ENCODE data around the gene PRR15L.
"Not testable (repeated sequence)": the region's sequence is repeated elsewhere in the genome, so short reads cannot be mapped to it uniquely, and the experiment has no call there.

PRR15L gene

DNA sequence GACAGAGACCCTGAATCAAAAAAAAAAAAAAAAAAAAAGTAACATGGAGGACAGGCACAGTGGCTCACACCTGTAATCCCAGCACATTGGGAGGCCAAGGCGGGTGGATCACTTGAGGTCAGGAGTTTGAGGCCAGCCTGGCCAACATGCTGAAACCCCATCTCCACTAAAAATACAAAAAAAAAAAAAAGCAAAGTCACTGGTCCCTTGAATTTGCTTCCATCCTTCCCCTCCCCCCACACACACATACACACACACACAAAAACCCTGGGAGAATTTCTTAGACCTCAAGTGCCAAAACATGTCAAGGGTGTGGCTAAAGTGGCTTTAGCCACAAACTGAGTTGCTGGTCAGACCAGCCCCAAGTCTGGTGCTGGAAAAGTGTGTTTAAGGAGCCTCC, 30.8 kb upstream of the PRR15L start:
- not testable (repeated sequence) for DNase-seq

DNA sequence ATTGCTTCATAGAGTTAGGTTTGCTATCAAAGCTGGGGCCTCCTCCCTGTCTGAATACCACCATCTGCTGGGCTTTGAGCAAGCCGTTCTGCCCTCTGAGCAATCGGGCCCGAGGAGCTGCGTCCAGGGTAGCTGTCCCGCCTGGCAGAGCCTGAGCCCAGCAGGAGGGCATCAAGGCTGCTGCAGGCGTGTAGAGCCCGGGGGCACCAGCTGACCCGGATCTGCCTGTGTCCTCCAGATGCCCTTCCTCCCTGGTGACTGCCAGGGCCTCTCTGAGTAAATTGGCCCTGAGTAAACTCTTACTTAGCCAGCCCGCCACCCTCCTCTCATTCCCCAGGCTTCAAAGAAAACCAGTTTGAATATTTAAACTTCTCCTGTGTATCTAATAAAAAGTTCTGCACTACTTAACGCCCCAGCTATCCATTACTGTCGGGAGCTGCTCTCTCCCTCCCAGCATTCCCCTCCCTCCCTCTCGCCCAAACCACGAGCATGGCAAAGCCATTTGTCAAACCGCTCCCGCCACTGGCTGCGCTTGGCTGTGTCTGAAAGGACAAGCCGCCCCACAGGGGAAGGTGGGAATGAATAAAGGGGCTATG, 29.7 kb upstream of the PRR15L start:
- DNase-seq = peak; percentile 27

DNA sequence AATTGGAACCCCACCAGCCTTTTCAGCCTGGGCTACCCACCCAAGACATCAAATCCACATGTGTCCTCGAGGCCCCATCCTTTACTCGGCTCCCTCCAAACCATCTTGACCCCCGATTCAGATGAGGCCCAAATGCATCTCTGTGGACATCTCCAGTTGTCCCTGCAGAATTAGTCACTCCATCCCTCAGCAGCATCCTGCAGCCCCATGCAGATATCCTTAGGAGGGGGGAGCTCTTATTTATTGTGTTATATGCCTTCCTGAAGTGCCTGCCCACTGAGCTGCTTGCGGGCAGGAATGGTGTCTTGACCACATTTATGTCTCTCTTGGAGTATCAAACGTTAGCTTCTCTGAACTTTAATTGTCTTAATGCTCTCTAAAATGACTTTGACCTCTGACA, 28.8 kb upstream of the PRR15L start:
- no peak for DNase-seq

DNA sequence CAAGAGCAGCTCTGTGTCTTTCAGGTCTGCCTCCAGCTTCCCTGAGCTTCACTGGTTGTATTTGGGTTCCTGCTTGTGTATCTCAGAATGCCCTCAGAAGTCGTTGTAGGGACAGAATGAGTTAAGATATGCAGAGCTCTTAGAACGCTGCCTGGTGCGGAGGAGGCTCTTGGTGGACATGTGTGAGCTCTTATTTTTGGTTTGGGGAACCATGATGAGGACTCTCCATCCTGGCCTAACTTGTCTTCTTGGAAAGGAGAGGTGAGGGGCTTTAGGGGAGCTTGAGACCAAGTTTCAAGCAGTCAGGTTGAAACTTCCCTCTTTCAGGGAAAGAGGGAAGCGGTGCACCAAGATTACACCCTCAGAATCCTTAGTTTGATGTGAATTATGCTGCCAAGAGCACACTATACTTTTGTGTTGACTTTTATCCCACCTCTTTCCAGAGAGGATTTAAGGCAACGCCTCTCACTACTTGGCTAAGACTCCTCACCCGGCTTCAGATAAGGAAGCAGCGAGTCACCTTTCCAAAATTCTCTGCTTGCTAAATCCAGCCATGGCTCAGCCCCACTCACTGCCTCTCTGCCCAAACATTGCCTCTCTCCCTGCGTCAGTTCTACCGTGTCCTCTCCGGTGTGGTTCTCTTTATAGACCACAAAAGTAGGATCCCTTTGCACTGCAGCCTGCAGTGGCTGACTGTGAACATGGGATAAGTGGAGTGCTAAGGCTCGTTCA, 26.0 kb upstream of the PRR15L start:
- DNase-seq = no peak

DNA sequence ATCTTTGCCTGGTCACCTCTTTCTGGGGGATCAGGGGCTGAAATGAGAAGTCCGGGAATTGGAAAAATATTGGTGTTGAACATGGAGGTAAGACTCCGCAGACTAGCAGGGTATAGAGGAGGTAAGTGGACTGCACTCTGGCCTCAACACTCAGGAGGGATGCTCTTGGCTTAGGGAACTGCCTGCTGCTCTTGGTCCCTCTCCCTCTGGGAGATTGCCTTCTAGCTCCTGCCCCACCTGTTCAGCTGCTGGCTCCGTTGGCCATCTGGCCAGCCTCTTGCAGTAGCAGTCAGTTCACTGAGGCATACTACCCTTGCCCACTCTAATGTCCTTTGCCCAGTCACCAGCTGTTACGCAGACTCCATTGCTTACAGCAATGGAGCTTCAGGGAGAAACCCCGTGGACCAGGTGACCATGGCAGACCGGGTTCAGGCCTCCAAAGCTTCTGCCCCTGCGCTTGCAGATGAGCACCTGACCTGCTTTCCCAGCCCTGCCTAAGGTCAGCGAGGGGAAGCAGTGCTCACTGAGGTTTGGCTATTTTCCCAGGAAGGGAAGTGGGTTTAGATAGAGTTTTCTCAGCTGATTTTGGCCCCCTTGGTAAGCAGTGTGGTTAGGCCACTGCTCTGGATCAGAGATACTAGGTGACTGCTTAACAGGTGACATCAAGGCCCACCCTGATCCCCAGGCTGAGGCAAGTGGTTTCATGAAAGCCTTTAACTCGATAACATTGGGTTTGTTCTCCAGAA, 25.1 kb upstream of the PRR15L start:
- DNase-seq = no peak

DNA sequence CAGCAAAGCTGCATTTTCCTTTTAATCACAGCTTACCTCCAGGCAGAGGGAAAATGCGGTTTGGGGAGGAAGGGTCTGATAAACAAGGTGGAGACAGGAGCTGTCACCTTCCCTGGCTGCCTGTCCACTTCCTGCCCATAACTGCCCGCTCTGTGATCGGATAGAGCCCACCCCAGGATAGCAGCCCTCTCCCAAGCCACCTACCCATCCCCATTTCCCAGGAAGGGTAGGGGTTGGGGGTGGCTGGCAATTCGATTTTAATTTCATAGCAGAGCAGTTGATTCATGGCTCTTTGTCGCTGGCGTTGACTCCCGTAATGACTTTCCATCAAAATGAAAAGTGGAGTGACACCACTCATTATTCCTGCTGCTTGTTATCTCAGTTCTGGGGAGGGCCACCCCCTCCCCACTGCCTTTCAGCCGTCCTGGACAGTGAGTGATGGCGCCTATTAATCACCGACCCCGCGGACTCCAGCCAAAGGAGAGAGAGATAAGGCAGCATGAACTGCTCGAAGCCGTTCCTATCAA, 24.5 kb upstream of the PRR15L start:
- DNase-seq = no peak

DNA sequence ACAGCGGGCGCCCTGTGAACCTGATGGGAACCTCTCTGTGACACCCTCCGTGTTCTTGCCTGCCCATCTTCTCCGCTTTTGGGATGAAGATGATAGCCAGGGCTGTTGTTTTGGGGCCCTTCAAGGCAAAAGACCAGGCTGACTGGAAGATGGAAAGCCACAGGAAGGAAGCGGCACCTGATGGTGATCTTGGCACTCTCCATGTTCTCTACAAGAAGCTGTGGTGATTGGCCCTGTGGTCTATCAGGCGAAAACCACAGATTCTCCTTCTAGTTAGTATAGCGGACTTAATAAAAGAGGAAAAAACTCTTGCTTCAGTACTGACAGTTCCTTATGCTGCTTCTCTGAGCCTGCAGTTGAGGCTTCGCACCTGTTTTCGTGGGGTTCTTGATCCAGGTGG, 23.8 kb upstream of the PRR15L start:
- DNase-seq = no peak

DNA sequence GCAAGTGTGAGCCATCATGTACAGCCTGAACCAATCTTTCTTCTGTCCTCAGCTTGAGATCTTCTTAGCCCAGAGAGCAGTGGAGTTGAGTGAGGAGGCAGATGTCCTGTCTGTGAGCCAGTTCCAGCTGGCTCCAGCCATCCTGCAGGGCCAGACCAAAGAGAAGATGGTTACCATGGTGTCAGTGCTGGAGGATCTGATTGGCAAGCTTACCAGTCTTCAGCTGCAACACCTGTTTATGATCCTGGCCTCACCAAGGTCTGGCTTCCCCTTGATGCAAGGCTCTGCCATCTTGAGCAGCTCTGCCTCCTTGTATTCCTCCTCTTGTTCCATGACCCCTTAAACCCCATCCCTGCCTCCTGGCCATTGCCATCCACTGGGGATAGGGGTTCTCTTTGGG, 22.9 kb upstream of the PRR15L start:
- no peak for DNase-seq

DNA sequence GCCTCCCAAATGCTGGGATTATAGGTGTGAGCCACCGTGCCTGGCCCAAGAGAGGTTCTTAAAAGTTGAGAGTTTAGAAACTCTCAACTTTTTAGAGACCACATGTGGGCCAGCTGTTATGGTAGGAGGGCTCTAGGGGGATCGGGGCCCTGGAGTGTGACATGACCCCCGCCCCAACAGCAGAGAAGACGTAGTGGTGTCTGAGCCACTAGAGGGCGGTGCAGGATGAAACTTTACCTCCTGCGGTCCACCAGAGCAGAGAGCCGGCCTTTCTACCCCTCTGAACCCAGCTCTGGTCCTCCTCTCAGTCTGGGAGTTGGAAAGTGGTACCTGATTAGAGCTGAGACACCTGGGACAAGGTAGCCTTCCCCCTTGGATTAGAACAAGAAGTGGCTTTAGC, 20.6 kb upstream of the PRR15L start:
- peak; percentile 56 for DNase-seq

DNA sequence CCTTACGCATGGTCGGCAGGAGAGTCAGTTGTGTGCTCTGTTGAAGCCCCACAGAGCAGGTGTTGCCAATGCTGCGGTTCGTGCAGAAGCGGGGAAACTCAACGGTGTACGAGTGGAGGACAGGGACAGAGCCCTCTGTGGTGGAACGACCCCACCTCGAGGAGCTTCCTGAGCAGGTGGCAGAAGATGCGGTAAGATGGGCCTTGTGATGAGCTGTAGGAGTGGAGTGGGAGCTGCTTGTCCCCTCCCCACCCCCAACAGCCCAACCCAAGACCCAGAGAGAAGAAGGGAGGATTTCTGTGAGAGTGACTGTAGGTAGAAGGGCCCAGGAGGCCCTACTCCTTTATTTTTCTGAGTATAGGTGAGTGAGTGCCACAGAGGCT, 18.1 kb upstream of the PRR15L start:
- no peak for DNase-seq

DNA sequence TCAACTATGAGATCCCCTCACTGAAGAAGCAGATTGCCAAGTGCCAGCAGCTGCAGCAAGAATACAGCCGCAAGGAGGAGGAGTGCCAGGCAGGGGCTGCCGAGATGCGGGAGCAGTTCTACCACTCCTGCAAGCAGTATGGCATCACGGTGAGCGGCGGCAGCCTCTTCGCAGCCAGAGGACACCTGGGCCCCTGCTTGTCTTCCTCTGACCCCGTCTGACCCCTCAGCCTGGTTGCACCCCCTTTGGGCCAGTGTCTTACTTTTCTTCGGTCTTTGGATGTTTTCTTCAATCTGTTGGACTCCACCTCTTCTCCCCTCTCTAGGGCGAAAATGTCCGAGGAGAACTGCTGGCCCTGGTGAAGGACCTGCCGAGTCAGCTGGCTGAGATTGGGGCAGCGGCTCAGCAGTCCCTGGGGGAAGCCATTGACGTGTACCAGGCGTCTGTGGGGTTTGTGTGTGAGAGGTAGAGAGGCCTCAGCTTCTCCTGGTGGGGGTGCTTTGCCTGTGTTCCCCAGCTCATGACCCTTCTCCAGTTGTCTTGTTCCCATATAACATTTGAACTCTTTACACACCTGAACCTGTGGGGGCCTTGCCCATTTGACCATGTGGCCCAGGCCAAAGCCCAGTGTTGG, 17.6 kb upstream of the PRR15L start:
- DNase-seq = no peak

DNA sequence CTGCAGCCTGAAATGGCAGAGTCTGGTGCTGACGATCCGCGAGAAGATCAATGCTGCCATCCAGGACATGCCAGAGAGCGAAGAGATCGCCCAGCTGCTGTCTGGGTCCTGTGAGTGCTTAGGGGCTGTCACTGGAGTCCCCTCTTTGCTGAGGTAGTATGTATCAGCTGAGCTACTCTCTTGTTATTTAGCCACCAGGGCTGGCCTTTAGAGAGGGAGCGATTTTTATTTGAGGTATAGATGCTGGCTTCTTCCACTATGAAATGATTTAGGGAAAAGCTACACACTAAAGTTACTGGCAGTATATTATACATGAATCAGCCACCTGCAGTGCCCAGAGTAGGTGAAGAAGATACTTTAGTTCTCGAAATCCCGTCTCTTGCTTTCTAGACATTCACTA, 15.9 kb upstream of the PRR15L start:
- DNase-seq = no peak

DNA sequence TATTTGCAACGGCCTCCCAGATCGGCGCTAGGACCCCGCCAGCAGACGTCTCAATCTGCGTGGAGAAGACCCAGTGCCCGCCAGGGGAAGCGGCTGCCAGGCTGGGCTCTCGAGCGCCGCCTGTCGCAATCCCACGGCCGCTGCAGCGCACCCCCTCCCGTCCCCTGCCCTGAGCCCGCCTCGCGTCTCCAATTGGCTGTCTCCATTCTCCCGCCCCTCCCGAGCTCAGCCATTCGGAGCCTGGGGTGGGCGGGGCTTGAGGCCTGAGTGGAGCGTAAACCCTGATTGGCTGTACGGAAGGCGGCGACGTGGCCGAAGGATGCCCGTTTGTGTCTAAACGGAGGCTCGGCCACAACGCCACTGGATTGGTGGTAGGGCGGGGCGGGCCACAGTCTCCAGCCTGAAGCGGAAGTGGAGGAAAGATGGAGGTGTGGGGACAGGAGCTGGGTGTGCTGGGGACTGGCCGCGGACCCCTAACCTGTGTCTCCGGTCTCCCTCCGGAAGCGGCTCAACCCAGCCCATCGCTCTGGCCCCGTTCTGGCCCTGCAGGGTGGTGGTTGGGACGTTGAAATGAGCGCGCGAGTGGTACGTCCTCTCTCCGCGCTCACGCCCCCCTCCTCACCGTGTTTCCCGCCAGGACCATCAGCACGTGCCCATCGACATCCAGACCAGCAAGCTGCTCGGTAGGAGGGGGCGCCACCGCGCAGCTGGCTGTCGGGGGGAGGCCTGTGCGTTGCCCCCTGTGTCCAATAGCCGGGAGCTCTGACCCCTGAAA, 13.2 kb upstream of the PRR15L start, which contains the start of gene CDK5RAP3:
Gene CDK5RAP3, plus strand, starts transcription at position 389 of the 775 bp plus-strand sequence. Its CDS starts 34 bp downstream, at position 423.
- DNase-seq = peak; percentile 99

DNA sequence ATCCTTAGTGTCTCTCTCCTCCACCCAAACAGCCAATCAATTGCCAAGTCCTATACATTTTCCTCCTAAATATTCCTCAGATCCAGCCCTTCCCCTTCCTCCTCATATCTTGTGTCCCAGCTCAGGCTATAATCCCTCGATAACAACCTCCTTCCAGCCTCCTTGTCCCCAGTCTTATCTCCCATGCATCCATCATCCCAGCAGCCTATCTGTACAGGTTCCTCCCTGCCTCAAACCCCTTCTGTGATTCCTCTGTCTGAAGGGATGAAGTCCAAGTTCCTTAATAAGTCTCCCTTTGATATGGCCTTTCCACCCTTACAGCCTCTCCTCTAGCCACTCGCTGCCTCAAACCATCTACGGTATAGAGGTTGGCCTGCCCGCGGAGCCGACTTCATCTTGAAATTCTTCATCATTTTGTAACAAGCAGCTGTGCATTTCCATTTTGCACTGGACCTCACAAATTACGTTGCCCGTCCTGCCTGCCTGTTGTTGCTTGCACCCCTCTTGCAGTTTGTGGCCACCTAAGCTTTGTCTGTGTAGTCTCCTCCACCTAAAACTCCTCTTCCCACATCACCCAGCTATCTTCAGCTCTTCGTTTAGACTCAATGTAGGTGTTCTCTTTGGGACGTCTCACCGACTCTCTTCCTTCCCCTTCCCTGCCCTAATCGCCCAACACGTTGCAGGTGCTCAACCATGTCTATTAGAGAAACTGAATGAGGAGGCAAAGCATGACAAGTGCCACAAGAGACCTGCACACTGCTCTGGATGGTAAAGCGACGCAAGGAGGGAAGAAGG, 12.4 kb upstream of the PRR15L start:
- no peak for DNase-seq

DNA sequence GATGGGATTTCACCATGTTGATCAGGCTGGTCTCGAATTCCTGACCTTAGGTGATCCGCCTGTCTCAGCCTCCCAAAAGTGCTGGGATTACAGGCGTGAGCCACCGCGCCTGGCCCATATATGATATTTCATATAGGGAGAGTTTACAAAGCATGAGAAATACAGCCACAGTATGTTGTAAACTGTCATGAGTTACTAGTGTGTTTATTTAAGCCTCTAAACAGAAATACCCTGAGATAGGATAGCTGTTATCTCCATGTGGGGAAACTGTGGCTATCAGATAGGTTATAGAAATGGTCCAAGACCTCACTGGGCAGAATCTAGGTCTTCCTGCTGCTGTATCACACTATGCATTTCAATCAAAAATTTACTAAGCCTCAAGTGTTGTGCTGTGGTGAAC, 11.2 kb upstream of the PRR15L start:
- DNase-seq = no peak

DNA sequence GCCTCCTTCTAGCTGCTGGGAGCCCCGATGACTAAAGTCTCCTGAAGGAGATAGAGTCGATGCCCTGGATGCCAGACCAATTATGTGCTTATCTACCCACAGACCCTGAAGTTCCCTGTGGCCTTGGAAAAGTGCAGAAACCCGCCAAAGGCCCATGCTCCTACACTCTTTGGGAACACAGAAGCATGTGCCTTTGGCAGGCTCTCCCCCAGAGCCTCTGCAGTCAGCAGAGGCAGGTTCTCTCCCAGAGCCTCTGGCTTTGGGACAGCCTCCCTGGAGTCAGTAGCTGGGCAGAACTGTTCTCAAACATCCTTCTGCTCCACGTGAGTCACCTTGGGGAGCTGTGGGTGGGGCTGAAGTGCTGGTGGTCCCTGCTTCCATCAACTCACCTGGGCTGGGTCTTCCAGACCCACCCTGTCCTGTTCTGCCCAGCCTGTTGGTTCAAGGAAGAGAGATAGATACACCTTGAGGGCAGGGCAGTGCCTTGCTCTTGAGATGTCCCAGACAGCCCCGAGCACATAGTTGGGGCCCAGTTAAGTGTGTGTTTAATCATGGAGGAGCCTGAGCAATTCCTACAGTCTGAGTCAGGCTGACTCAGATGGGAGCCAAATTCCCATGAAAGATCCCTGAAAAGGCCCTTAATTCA, 10.0 kb upstream of the PRR15L start:
- peak; percentile 83 for DNase-seq

DNA sequence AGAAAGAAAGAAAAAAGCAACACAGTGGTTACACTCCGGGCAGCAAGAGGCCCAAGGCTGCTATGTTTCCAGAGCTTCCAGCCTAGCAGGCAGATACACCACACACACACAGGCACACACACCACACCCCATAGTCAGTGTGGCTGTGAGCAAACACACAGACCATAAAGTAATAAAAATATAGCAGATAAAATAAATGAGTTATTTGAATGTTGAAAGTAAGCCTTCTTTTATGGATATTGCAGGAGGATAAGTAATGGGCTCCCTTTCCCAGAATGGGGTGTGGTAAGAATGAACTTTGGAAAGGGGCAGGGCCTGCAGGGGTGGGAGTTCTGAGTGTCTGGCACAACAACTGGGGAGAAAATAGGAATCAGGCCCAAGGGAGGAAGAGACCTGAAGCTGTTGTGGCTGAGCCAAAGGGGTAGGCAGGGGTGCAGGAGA, 8.4 kb upstream of the PRR15L start:
- DNase-seq = no peak

DNA sequence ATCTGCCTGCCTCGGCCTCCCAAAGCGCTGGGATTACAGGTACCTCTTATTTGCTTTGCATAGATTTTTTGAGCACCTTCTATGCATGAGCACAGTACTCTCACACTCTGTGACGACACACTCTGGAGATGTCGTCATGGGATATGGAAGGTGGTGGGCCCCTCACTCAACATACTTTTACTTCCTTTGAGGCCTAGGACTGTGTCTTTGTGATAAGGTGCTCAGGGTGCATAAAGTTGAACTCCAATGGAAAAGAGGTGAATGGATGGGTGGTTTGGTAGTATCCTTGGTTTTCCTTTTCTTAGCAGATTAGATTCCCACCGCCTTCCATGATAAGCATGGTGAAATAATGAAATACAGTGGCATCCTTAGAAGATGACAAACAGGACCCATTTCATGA, 7.2 kb upstream of the PRR15L start:
- no peak for DNase-seq

DNA sequence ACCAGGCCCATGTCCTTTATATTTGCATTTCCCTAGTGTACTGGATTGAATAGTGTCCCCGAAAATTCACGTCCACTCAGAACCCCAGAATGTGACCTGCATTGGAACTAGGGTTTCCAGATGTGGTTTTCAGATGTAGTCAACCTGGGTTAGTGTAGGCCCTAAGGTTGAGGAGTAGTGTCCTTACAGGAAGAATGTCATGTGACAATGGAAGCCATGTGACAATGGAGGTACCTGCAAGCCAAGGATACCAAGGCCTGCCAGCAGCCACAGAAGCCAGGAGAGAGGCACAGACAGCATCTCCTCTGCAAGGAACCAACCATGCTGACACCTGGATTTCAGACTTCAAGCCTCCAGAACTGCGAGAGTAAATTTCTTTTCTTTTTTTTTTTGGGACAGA, 5.2 kb upstream of the PRR15L start:
- no peak for DNase-seq

DNA sequence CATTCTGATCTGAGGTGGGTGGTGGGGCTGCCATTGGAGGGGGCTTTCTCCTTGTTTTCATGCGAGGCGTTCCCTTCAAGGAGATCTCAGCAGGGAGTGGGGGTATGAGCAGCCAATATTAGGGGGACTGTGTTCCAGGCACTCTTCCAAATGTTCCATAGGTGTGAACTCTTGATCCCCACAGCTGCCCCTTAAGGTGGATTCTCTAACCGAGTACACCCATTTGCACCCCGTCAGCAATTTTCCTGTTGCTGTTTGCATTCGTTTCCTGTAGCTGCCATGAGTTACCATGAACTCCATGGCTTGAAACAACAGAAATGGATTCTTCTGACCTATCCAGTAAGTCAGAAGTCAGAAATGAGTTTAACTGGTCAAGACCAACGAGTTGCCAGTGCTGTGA, 3.7 kb upstream of the PRR15L start:
- no peak for DNase-seq
